DMS53 treated with DMSO at 0.1 percent for 48 hours (cell line): ENCODE data around the gene CDH18.

Experiments used
- DNase-seq: peaks from one replicate; lab custom pipeline; 2025; ENCODE audit not compliant: unreplicated experiment; lab: John Stamatoyannopoulos, UW

CDH18 gene

DNA sequence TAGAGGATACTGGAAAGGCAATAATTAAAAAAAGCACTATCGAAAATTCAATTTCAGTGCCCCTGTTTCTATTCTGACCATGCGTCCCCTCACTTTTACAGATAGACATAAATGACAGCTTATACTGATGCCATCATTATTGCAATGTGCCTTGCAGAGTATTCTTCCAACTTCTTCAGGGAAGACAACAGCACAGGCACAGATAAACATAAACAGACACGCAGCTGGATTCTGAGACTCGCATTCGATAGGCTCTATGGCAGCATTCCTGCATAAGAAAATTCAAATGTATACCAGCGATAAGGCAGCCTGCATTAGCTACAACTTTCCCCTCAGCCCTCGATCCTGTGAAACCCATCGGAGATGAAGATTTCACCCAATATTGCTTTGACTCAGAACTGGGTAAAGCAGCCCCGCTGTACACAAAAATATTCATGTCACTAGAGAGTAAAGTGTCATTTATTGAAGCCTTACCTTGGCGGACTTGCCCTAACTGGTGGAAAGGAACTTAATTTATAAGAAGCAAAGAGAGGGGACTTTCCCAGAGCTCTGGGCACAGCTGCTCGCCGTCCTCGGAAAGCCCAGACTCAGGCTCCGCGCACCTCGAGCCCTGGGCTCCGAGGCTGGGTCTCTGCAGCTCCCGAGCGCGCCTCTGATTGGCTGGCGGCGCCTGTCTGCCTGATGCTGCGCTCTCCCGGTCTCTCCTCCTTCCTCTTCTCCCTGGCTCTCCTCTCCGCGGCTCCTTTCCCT, at the start of gene CDH18:
Gene CDH18, minus strand, starts transcription at position 589 of the 750 bp plus-strand sequence. CDS start 149,214 bp downstream, outside the sequence.
- DNase-seq: peak; percentile 85

GRCh38 chr5:20034717-20035116, 46.7 kb upstream of the CDH18 start:
- no peak for DNase-seq

DNA sequence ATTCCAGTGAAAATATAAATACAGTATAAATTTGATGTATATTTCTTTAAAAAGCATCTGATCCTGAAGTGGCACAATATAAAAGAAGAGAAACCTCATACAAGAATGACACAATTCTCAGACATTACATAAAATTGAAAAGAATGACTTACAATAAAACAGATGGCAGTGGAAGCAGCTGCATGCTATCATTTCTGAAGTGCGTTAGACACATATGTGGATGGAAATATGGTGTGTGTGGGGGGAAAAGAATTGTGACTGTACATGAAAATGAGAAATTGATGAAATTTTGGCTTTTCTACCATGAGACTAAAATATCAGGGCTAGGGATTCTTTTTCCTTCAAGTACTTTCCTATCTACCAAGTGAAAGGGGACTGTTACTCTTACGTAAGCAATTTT, 45.9 kb upstream of the CDH18 start:
- no peak for DNase-seq

GRCh38 chr5:20032896-20033295, 44.9 kb upstream of the CDH18 start:
- peak; percentile 19 for DNase-seq

DNA sequence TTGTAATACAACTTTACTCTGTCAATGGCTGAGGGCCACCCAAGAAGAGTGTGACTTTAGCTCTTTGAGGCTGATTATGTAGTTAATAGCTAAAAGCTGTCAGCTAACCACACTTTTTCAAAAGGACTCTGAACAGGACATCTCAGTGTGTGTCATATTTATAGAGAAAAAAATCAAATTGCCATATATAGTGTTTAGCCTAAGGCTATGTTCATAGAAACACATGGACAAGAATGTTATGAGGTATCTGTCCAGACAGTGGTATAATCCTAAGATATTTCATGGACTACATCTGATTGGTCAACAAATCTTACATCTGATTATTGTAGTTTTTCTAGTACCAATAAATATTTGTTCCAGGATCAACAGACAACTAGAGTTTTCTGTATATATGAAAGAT, 42.1 kb upstream of the CDH18 start:
- no peak for DNase-seq

DNA sequence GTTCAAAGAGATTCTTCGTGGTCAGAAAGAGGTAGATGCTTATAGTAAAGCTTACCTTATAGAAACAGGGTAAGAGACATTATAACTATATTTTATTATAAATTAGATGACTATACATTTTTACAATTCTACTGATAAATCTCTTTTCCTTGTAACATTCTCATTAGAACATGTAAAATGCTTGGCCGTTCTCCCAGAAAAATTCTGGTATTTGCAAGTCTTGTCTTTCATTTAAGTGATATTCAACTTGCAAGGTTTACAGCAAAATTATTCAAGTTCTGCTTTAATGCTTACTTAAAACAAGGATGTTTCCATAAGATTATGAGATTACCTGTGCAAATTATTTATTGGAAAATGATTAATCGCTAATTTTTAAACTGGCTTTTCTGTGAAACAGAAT, 41.3 kb upstream of the CDH18 start:
- no peak for DNase-seq

GRCh38 chr5:20028506-20028905, 40.5 kb upstream of the CDH18 start:
- no peak for DNase-seq

DNA sequence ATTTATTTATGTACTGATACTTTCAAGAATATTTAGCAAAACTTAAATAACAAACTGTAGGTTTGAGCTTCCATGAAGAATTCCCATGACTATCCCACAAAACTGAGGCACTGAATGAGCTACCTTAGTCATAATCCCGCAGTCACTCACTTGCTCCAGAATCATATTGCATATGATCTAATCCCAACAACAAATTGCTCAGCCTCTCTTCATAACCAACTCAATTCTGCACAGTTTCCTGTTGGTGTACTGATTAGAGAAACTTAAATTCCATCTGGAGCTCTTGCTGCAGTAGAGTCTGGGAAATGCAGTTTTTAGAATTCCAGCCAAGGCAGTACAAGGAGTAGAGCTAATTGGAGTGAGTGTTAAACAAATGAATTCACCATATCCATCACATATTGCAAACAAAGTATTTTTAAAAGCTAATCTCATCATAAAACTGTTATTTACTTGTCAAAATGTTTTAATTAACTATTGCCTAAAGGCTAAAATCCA, 35.7 kb upstream of the CDH18 start:
- DNase-seq: no peak

- DNase-seq: no peak
These were observed 32.2 kb upstream of the CDH18 start for GRCh38 chr5:20020247-20020646.

GRCh38 chr5:20017021-20017420, 29.0 kb upstream of the CDH18 start:
- no peak for DNase-seq

DNA sequence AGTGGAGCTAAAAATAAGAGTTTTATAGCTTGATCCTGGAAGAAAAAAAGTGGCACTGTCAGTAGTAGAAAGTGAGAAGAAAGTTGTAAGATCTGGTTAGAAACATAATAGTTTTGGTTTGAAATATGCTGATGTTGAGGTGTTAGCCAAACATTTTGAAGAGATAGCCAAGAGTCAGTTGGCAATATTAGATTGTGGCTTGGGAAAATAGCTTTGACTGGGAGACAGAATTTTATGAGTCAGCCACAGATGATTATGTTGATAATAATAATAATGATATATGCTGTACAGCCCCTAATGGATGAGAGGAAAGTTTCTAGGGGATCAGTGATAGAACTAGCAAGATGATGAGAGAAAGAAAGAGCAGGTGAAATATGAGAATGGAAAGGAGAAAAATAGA, 12.4 kb upstream of the CDH18 start:
- no peak for DNase-seq

- DNase-seq: peak; percentile 5
These were observed 457 bp upstream of the CDH18 start for GRCh38 chr5:19988457-19988856.

- no peak for DNase-seq
These were observed 1.2 kb downstream of the CDH18 start for GRCh38 chr5:19986806-19987205.

- DNase-seq: no peak
These were observed 1.9 kb downstream of the CDH18 start for GRCh38 chr5:19986031-19986619.

DNA sequence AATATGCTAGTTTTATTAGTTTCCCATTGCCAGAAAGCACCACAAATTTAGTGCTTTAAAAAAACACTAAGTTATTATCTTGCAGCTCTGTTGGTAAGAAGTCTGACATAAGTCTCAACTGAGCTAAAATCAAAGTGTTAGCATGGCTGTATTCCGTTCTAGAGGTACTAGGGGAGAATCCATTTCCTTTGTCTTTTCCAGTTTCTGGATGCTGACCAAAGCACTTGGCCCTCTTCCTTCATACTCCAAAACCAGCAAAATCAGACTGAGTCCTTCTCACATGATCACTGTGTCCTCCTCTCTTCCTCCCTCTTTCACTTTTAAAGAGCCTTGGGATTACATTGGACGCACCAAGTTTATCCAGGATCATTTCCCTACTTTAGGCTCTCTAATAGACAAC, 9.5 kb downstream of the CDH18 start:
- DNase-seq: no peak

DNA sequence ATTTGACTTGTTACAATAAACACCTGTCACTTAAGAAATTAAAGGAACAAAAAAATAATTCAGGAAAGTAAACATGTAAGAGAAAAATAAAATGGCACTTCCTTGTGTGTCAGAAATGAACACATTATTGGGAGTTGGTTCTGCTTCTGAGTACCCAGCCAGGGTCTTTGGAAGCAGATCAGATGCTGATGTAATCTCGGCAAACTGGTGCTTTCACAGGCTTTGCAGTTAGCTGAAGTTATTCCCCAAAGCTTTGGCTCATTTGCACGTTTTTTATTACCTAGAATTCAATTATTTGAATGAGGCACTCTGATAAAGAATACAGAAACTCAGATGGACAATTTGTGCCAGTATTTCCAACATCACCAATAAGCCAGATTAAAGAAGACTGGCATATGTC, 10.9 kb downstream of the CDH18 start:
- no peak for DNase-seq

DNA sequence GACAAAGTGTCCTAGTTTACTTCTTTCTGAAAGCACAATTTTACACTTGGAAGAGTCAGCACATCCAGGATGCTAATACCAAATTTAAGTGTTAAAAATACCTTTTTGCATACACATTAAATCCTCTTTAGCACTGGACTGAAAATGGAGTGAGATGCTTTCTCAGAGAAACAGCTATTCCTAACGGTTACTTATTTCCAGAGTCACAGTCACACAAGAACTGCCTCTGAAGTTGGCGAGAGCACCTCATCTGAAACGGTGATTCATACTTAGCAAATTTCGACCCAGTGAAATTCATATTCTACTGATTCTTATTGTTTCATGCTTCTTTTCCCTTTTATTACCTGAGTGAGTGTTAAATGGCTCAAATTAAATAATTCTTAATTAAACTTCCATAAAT, 12.2 kb downstream of the CDH18 start:
- no peak for DNase-seq

DNA sequence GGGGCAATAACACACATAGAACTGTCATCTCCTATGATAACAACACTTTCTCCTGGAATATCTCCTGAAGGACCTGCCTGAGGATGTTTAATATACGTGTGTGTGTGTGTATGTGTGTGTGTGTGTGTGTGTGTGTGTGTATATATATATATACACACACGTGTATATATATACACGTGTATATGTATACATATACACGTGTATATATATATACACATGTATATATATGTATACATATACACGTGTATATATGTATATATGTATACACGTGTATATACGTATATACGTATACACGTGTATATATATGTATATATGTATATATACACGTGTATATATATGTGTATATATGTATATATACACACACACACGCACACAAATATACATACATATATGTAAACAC, 27.5 kb downstream of the CDH18 start:
- no peak for DNase-seq

GRCh38 chr5:19959830-19960384, 28.1 kb downstream of the CDH18 start:
- no peak for DNase-seq

GRCh38 chr5:19950897-19951296, 37.1 kb downstream of the CDH18 start:
- DNase-seq: no peak

DNA sequence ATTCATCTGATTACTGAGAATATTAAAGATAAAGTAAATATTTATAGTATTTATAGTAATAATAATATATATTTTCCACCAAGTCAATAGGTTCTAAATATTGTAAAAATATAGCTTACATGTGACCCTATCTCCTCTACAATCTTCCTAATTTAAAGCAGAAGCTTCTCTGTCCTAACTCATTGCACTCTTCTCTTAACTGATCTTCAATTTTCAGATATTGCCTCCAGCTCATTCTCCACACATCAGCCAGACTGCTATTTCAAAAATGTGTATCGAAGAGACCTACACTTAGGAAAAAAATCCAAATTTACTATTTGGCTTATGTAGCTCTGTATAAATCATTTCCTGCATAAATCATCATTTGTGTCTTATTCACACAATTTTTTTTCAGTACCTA, 47.8 kb downstream of the CDH18 start:
- no peak for DNase-seq

GRCh38 chr5:19930451-19930850, 57.5 kb downstream of the CDH18 start:
- DNase-seq: no peak
